NCI-H1436 (cell line): ENCODE data around the gene PLG.
"Not testable (repeated sequence)": the region's sequence is repeated elsewhere in the genome, so short reads cannot be mapped to it uniquely, and the experiment has no call there.

Source experiments
- DNase-seq: peaks from one replicate; lab custom pipeline; 2025; lab: John Stamatoyannopoulos, UW

The PLG gene

GRCh38 chr6:160775792-160776580, 73.9 kb downstream of the PLG start:
- DNase-seq: no peak

- DNase-seq: not testable (repeated sequence)
Measured at GRCh38 chr6:160779095-160779494, 77.1 kb downstream of the PLG start.

- DNase-seq: not testable (repeated sequence)
Measured at GRCh38 chr6:160780656-160781055, 78.6 kb downstream of the PLG start.

GRCh38 chr6:160781298-160781697, 79.3 kb downstream of the PLG start:
- no peak for DNase-seq

GRCh38 chr6:160782228-160782627, 80.2 kb downstream of the PLG start:
- DNase-seq: no peak

- DNase-seq: no peak
Measured at GRCh38 chr6:160783741-160784140, 81.7 kb downstream of the PLG start.

GRCh38 chr6:160788126-160788525, 86.1 kb downstream of the PLG start:
- not testable (repeated sequence) for DNase-seq

GRCh38 chr6:160788806-160789205, 86.8 kb downstream of the PLG start:
- DNase-seq: no peak

- DNase-seq: no peak
Measured at GRCh38 chr6:160789263-160790027, 87.4 kb downstream of the PLG start.

GRCh38 chr6:160790028-160790792, 88.2 kb downstream of the PLG start:
- no peak for DNase-seq

GRCh38 chr6:160791459-160791858, 89.4 kb downstream of the PLG start:
- no peak for DNase-seq

- DNase-seq: no peak
Measured at GRCh38 chr6:160791981-160792418, 90.0 kb downstream of the PLG start.

- no peak for DNase-seq
Measured at GRCh38 chr6:160792708-160793107, 90.7 kb downstream of the PLG start.

- DNase-seq: no peak
Measured at GRCh38 chr6:160793652-160794051, 91.6 kb downstream of the PLG start.

- DNase-seq: no peak
Measured at GRCh38 chr6:160795721-160796120, 93.7 kb downstream of the PLG start.

- DNase-seq: no peak
Measured at GRCh38 chr6:160798625-160799024, 96.6 kb downstream of the PLG start.

- no peak for DNase-seq
Measured at GRCh38 chr6:160799801-160800506, 97.9 kb downstream of the PLG start.

- no peak for DNase-seq
Measured at GRCh38 chr6:160801418-160801817, 99.4 kb downstream of the PLG start.

- DNase-seq: not testable (repeated sequence)
Measured at GRCh38 chr6:160802049-160802448, 100.0 kb downstream of the PLG start.
